Effector CD4-positive, alpha-beta T cell (primary cell): ENCODE measurements around the gene C1RL.
"Not testable (repeated sequence)": the region's sequence is repeated elsewhere in the genome, so short reads cannot be mapped to it uniquely, and the experiment has no call there.

Experiments used
- DNase-seq: peaks from one replicate; pipeline ENCODE4 v3.0.0-alpha.2; 2020

Gene C1RL

DNA sequence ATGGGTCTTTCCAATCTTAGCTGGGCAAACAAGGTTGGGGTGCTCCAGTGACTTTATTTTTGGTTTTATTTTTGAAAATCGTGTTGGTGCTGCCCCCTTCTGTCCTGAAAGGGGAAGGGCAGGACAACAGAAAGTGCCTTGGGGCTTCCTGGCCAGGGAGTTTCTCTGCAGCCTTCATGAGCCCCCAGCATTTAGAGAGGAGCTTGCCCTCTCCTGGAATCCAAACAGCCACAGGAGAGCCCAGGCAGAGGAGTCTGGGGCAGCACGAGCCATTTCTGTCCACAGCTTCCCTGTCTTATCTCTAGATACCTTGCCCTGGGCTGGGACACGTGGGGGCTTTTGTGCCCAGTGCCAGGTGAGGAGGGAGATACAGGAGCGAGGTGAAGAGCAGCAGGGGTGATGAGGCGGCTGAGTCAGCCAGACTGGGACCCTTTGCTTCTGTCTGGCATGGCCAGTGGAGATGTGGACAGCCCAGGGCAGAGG lies 4.4 kb upstream of the C1RL start:
- DNase-seq, result peak; percentile 27

- DNase-seq, result no peak
These were observed 3.0 kb upstream of the C1RL start for GRCh38 chr12:7112041-7112440.

DNA sequence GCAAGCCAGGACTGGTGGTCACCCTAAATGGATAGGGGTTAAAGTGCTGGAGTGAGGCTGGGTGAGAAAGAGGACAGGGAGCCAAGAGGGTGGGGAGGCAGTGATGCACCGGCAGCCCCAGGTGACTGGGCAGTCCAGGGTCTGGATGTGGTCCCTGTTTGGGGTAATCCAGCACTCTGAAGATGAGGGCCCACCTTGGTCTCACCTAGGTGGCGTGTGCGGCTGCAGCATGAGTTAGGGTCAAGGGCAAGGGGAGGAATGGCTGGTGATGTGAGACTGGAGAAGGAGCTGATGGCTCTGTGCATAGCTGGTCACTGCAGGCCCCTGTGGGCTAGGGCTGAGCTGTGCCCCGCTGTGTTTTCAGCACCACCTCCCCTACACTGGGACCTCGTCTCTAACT lies 1.6 kb upstream of the C1RL start:
- DNase-seq, result no peak

DNA sequence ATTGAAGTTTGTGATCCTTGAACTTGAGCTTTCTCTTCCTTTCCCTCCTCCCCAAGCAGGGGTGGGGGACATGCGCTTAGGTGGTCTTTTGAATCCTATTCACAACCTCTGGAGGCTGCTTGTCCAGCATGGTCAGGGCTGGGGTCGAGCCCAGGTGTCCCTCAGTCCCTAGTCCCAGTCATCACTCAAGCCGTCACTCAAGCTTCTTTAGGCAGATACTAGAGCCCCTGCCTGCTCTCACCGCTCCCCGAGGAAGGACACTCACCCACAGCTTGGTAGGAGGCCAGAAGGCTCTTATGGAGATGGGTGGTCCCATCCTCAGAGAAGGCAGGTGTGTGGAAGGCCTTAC lies 532 bp upstream of the C1RL start:
- no peak for DNase-seq

DNA sequence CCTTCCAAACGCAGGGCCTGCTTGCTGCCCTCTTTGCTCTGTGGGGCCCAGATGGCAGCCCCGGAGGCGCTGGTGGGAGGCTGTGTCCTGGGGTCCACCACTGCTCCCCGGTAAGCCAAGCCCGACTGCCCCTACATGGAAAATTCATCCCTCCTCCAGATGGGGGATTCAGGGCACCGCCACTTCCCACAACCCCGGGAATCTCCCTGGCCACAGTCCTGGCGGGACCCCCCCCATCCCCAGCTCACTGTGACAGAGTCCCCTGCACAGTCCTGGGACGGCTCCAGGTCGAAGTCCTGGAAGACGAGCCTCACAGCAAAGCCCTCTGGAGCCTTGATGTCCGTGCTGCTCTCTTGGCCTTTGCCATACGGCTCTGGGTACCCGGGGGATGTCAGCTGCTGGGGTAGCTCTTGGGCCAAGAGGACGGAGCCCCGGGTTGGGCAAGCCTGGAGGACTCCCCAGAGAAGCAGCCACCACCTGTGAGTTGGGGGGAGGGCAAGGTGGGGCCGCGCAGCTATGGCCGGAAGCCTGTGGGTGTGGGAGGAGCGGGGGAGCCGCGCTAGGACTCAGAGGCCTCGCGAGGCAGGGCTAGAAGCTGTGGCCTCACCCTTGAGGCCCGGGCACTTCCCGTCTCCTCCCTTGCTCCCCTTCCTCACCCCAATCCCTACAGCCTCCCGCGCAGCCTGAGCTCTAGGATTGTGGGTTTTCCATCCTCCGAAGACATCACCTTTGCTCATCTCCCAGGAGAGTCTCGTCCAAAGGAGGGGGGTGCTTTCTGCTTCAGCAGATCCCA lies 815 bp downstream of the C1RL start:
- peak; percentile 50 for DNase-seq

- DNase-seq, result no peak
These were observed 1.4 kb downstream of the C1RL start for GRCh38 chr12:7107636-7108002.

DNA sequence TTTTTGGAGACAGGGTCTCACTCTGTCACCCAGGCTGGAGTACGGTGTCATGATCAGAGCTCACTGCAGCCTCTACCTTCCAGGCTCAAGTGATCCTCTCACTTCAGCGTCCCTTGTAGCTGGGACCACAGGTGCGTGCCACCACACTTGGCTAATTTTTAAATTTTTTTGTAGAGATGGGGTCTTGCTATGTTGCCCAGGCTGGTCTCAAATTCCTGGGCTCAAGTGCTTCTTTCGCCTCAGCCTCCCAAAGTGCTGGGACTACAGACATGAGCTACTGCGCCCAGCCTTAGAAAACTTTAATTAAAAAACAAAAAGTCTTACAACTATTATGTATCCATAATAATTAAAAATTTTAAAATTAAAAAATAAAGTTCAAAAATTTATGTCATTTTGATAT lies 1.8 kb downstream of the C1RL start:
- DNase-seq, result not testable (repeated sequence)

DNA sequence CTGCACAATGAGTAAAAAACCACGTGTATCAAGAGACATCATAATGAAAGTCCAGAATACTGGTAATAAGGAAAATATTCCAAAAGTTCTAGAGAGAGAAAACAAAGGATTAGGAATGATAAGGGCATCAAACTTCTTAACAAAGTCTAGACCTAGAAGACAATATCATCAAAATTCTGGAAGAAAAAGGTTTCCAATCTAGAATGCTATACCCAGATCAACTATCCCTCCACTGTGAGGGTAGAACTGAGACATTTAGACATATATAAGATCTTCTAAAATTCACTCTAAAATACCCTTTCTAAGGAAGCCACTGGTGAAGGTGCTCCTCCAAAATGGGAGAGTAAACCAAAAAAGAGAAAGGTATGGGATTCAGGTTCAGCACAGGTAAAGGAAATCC lies 2.9 kb downstream of the C1RL start:
- no peak for DNase-seq

DNA sequence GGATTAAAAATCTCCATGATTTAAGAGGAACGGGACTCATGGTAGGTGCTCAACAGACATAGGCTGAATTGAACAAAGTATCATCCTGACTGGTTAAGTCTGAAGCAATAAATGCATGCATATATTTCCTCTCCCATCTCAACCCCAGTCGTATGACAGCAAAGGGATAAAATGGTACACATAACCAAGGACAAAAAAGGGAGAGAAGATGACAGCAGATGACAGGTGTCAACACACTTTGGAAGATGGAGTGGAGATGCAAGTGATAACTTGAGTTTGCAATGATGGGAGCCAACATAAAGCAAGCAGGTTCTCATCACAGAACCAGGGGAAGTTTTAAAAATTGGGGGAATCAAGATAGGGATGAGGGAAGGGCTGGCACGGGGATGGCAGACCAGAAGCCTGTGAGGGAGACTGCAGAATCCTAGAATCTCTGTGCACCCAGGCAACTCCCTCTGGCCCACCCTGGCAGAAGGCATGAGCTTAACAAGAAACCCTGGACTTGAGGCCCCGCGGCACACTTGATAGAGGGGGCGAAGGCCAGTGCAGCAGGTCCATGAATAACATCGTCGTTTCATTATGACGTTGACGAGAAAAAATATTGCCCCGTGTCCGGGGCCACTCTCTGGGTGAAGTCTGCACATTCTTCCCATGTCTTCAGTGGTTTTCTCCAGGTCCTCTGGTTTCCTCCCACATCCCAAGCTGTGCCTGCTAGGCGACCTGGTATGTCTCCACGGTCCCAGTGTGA lies 5.0 kb downstream of the C1RL start:
- no peak for DNase-seq

DNA sequence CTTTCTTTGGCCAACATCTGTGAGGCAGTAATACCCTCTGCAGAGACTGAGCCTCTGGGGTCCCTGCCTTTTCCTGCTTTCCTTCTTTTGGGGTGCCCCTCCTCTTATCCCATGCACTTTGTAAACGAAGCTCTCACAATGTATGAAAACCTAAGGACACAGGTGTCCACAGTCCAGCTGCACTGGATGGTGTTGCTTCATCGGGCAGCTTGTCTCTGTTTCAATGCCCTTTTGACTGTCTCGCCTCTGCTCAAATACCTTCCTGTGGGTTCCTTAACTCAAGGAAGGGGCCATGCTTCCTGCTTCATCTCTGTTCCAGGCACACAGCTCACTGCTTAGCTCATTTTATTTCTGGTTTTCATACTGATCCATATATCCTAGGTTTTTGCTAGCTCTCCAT lies 6.4 kb downstream of the C1RL start:
- DNase-seq, result no peak

DNA sequence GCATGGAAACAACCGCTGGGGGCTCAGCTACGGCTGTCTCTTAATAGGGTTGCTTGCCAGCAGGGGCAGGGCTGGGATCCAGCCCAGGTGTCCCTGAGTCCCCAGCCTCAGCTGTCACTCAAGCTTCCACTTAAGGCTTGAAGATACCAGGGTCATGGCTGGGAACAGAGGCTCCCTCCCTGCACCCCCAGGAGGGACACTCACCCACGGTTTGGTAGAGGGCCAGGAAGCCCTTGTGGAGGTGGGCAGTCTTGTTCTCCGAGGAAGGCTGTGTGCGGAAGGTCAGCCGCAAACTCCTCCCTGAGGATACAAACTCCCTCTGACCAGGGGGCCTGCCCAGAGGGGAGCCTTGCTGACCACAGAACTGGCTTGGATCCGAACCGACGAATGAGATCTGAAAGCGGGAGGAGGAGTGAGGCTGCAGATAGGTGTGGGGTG lies 7.3 kb downstream of the C1RL start:
- no peak for DNase-seq

DNA sequence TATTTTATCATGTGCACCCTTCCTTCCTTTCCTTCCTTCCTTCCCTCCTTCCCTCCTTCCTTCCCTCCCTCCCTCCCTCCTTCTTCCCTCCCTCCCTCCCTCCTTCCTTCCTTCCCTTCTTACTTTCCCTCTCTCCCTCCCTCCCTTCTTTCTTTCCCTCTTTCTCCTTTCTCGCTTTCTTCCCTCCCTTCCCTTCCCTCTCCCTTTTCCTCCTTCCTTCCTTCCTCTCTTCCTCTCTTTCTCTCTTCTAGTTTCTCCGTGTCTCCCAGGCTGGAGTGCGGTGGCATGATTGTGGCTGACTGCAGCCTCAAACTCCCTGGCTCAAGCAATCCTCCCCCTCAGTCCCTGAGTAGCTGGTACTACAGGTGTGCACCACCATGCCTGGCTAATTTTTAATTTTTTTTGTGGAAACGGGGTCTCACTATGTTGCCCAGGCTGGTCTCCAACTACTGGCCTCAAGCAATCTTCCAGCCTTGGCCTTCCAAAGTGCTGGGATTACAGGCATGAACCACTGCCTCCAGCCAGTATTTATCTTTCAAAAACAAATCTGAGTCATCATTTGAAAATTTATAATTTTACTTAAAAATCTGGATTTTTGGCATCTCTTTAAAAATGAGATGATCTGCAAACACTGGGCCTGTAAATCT lies 7.8 kb downstream of the C1RL start:
- DNase-seq, result no peak

- DNase-seq, result no peak
These were observed 8.8 kb downstream of the C1RL start for GRCh38 chr12:7100239-7100638.

- DNase-seq, result no peak
These were observed 9.6 kb downstream of the C1RL start for GRCh38 chr12:7099290-7099996.

GRCh38 chr12:7096979-7097378 lies 12.0 kb downstream of the C1RL start:
- no peak for DNase-seq

DNA sequence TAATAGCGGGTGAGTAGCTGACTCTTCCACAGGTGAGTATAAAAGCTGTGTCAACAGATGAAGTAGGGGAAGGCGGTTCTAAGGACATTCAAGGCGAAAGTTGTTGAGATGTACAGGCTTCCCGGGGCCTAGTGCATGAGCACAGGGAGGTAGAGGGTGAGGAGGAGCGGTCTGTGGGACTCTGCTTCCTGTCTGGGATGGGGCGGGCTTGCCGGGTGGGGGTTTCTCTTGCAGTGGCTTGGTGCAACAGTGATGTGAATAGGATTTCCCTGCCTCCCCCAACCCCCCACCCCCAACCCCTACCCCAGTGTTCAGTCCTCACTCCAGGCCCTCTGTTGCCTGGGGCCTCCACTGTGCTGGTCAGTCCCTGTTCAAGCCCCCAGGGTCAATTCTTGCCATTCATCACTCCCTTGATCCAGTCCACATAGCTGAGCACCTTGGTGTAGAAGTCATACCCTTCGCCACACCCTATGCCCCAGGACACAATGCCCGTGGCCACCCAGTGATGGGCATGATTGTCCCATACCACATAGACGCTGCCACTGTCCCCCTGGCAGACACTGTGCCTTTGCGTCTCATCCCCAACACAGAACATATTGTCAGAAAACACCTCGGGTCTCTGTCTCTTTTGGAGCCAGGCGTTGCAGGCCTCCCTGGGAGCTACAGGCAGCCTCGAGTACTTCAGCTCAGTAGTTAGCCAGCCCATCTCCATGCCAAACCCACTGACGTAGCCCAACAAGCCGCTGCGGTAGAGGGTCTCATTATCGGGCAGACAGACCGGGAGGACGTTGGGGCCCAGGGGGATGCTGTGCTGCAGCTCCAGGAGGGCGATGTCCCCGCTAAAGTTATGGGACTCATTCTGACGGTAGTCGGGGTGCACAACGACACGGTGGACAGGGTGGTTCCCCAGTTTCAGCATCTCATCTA lies 12.7 kb downstream of the C1RL start:
- DNase-seq, result no peak

DNA sequence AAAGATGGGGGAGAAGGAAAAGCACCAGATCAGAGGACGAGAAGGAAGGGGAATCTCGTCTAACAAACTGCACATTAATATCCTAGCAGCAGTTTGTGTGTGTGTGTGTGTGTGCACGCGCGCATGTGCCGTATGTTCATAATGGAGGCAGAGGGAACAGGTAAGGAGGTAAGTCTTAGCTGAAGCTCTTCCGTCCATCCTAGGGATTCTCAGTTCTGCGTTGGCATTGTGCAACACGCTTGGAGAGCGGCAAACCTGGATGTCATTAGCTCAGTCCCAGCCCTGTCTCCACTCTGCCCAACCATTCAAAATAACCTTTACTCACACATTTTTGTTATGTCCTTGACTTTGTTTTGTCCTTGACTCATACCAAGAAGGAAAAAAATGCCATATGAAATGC lies 15.1 kb downstream of the C1RL start:
- DNase-seq, result no peak

DNA sequence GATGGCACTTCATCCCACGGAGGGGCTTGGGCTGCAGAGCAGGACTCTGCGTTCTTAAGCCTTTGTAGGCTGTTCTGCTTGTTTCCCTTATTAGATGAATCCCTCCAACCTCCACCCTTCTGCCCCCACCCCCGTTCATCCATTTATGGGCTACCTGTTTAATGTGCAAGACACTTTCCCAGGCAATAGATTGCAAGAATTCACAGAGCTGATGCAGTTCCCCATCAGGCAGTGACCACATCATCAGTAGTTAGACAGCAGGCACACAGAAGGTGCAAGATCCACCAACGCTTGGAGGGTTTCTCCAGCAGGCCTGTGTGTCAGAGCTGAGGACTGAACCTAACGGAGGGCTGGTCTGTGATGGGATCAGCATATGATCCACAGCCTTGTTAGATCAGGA lies 15.5 kb downstream of the C1RL start:
- no peak for DNase-seq

- no peak for DNase-seq
These were observed 16.0 kb downstream of the C1RL start for GRCh38 chr12:7092986-7093460.

DNA sequence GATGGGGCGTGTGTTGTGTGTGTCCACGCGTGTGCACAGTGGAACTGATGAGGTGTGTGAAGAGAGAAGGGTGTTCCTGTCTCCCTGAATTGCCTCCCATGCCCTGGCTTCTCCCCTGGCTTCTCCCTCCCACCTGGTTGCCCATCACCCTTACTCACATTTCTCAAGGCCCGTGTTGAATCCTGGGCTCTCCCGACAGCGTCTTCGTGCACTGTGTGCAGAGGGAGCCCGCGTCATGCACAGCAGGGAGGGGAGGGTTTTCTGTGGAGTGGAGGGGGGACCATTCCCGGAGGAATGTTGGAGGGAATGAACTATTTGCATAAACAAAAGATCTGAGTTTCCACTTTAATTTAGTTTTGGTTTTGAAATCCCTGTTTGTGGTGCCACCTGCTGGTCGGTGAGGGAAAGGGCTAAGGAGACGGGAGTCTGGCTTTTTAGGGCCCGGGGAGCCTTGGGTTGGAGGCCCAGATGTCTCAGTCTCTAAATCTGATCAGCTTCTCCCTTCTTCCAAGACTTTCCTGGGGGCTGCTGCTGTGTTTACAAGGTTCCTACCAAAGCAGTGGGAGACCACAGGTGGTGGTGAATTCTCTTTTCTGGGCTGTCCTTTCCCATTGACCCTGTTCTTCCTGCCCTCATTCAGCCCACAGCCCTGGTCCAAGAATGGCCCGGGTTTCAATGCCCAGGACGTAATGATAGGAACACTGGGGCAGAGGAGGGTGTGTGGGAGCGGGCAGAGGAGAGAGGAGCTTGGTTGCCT lies 16.6 kb downstream of the C1RL start, which contains the start of gene C1R:
C1R (minus strand) TSS at position 217 of the 757 bp plus-strand sequence; CDS start at position 160, 57 bp downstream.
- peak; percentile 59 for DNase-seq

GRCh38 chr12:7091660-7092228 lies 17.3 kb downstream of the C1RL start:
- no peak for DNase-seq
